ENCODE results near the gene BPHL. TPM values are rescaled to one million over a fixed set of nuclear protein-coding genes. Genes with fewer than 3 reads are reported as not detected.
"Not testable (repeated sequence)": the region's sequence is repeated elsewhere in the genome, so short reads cannot be mapped to it uniquely, and the experiment has no call there.

BPHL gene
- total RNA-seq, 1 donor from 2014 or later = 9.5 TPM

DNA sequence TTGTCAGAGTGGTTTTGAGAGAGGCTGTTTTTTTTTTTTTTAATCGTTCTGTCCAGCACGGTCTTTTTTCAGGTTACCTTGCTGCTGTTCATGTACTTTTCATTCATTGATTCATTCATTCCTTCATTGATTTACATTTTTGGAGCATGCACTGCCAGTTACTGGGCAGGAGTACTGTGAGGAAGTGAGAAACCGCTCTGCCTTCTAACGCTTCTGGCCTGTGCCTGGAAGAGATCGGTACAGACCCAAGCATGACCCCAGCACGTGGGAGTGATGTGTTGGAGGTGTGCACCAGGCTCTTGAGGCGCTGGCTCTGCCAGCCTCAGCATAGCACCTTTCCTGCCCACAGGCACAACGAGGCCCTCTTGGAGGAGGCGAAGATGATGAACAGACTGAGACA is 41.1 kb upstream of the BPHL start:
- TF ChIP-seq CTCF (IDR thresholded peaks at IDR 0.05; ENCODE audit: insufficient read depth, low read length, severe bottlenecking) = no peak
- no peak overlapping the region for H3K4me3 ChIP-seq (ENCODE audit: low read depth, low read length)
- DNase-seq (ENCODE audit: low read depth) (no peak), FAIRE-seq (no peak)
- no peaks in the 10 kb centered on the region for H3K27me3 ChIP-seq (ENCODE audit: control insufficient read depth, insufficient read depth, low read length)
- peaks cover 18% of the 10 kb centered on the region for H3K36me3 ChIP-seq (ENCODE audit: control insufficient read depth, insufficient read depth, low read length)

- FAIRE-seq; H3K4me3 ChIP-seq (ENCODE audit: low read depth, low read length): not testable (repeated sequence)
- peaks cover 20% of the 10 kb centered on the region for H3K36me3 ChIP-seq (ENCODE audit: control insufficient read depth, insufficient read depth, low read length)
Observed at GRCh38 chr6:3078952-3079351, 39.6 kb upstream of the BPHL start.

DNA sequence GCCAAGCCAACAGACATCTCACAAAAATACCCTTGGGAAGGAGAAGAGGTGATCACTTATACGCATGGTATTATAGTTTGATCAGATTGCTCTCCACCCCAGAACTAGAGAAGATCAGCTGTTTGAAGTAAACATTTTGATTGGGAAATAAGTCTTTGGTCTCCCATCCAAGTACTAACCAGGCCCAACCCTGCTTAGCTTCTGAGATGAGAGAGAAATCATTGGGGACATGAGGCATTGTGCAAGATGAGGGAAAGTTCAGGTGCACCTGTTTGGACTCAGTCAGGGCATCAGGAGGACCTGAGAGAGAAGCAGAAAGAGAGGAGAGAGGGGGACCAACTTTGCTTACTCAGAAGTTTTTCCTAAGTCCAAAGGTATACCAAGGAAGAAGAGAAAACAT is 38.8 kb upstream of the BPHL start:
- no peaks in the 10 kb centered on the region for H3K27me3 ChIP-seq (ENCODE audit: control insufficient read depth, insufficient read depth, low read length)
- peaks cover 20% of the 10 kb centered on the region for H3K36me3 ChIP-seq (ENCODE audit: control insufficient read depth, insufficient read depth, low read length)
- DNase-seq (ENCODE audit: low read depth) = no peak
- FAIRE-seq = no peak
- H3K4me3 ChIP-seq (ENCODE audit: low read depth, low read length) = no peak overlapping the region
- no peak for TF ChIP-seq CTCF (IDR thresholded peaks at IDR 0.05; ENCODE audit: insufficient read depth, low read length, severe bottlenecking)

More at GRCh38 chr6:3078952-3079351, 39.6 kb upstream of the BPHL start:
- not testable (repeated sequence) for H3K27me3 ChIP-seq (ENCODE audit: control insufficient read depth, insufficient read depth, low read length); DNase-seq (ENCODE audit: low read depth)

GRCh38 chr6:3081960-3082359 is 36.6 kb upstream of the BPHL start:
- H3K27me3 ChIP-seq (ENCODE audit: control insufficient read depth, insufficient read depth, low read length) = no peaks in the 10 kb centered on the region
- no peak for TF ChIP-seq CTCF (IDR thresholded peaks at IDR 0.05; ENCODE audit: insufficient read depth, low read length, severe bottlenecking)
- no peak overlapping the region for H3K4me3 ChIP-seq (ENCODE audit: low read depth, low read length)
- no peak for FAIRE-seq
- no peak for DNase-seq (ENCODE audit: low read depth)
- H3K36me3 ChIP-seq (ENCODE audit: control insufficient read depth, insufficient read depth, low read length) = peaks cover 20% of the 10 kb centered on the region

- H3K36me3 ChIP-seq (ENCODE audit: control insufficient read depth, insufficient read depth, low read length) = peaks cover 17% of the 10 kb centered on the region
- no peak for FAIRE-seq
Observed at GRCh38 chr6:3085074-3085473, 33.4 kb upstream of the BPHL start.

DNA sequence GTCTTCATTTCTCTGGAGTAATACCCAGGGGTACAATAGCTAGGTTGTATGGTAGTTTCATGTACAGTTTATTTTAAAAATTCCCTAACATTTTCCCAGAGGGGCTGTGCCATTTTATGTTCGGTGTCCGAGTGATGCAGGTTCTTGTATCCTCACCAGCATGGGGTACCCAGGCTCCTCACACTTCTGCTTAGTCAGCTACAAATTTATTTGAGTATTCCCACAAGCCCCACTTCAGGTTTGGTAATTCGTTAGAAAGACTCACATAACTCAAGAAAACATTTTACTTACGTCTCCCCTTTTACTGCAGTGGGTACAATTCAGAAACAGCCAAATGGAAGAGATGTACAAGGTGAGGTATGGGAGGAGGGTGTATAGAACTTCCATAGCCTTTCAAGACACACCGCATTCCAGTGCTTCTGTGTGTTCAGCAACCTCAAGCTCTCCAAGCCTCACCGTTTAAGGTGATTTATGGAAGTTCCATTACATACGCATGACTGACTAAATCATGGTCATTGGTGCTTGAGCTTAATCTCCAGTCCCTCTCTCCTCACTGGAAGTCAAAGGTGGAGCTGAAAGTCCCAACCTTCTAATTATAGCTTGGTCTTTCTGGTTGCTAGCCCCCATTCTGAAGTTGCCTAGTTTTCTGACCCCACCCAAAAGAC is 32.1 kb upstream of the BPHL start:
- no peak for TF ChIP-seq CTCF (IDR thresholded peaks at IDR 0.05; ENCODE audit: insufficient read depth, low read length, severe bottlenecking)
- Histone ChIP-seq H3K4me3 (ENCODE audit: low read depth, low read length) (no peak overlapping the region), H3K36me3 (ENCODE audit: control insufficient read depth, insufficient read depth, low read length) (peaks cover 17% of the 10 kb centered on the region), H3K27me3 (ENCODE audit: control insufficient read depth, insufficient read depth, low read length) (no peaks in the 10 kb centered on the region)
- FAIRE-seq (no peak), DNase-seq (ENCODE audit: low read depth) (no peak)

More at GRCh38 chr6:3085074-3085473, 33.4 kb upstream of the BPHL start:
- Histone ChIP-seq H3K4me3 (ENCODE audit: low read depth, low read length) (no peak overlapping the region), H3K27me3 (ENCODE audit: control insufficient read depth, insufficient read depth, low read length) (no peaks in the 10 kb centered on the region)
- DNase-seq (ENCODE audit: low read depth) = no peak
- no peak for TF ChIP-seq CTCF (IDR thresholded peaks at IDR 0.05; ENCODE audit: insufficient read depth, low read length, severe bottlenecking)
